Endodermal cell (in vitro differentiated cells): Measurements from ENCODE around the gene LIPI. TPM values are rescaled to one million over a fixed set of nuclear protein-coding genes. Genes with fewer than 3 reads are reported as not detected.
"Not testable (repeated sequence)": the region's sequence is repeated elsewhere in the genome, so short reads cannot be mapped to it uniquely, and the experiment has no call there.

Experiments
- DNase-seq: peaks from one replicate; pipeline ENCODE4 v3.0.0-alpha.2; 2017
- H3K27ac ChIP-seq: 2 replicates; pipeline ENCODE4 v1.5.1; 2013; ENCODE audit warnings: mild to moderate bottlenecking, low read depth, low read length, moderate library complexity
- H3K27me3 ChIP-seq: 2 replicates; pipeline ENCODE4 v1.6.1; 2013; ENCODE audit warnings: mild to moderate bottlenecking, low read length, moderate library complexity; ENCODE audit not compliant: insufficient read depth, control insufficient read depth, poor library complexity, severe bottlenecking
- H3K36me3 ChIP-seq: 2 replicates; pipeline ENCODE4 v1.7.0; 2013; ENCODE audit warnings: mild to moderate bottlenecking, low read length, moderate library complexity; ENCODE audit not compliant: control insufficient read depth, insufficient read depth
- H3K4me1 ChIP-seq: one replicate; pipeline ENCODE4 v1.7.0; 2013; ENCODE audit warnings: low read length; ENCODE audit not compliant: control insufficient read depth, insufficient read depth
- H3K4me3 ChIP-seq: 2 replicates; pipeline ENCODE4 v1.5.1; 2013; ENCODE audit warnings: mild to moderate bottlenecking, low read length, moderate library complexity
- H3K9ac ChIP-seq: 2 replicates; pipeline ENCODE4 v1.6.1; 2013; ENCODE audit warnings: mild to moderate bottlenecking, low read length, moderate library complexity; ENCODE audit not compliant: poor library complexity, severe bottlenecking; ENCODE audit errors: extremely low read depth
- H3K9me3 ChIP-seq: 2 replicates; pipeline ENCODE4 v1.6.1; 2013; ENCODE audit warnings: mild to moderate bottlenecking, low read length, moderate library complexity; ENCODE audit not compliant: control insufficient read depth
- H3K27ac Mint-ChIP-seq: 2 replicates; pipeline ENCODE4 v1.8.0; 2020; ENCODE audit warnings: mixed read lengths
- H3K27me3 Mint-ChIP-seq: 2 replicates; pipeline ENCODE4 v1.8.0; 2021; ENCODE audit warnings: mild to moderate bottlenecking, mixed read lengths; ENCODE audit not compliant: insufficient read depth
- H3K36me3 Mint-ChIP-seq: 2 replicates; pipeline ENCODE4 v1.8.0; 2020; ENCODE audit warnings: low read depth, mixed read lengths
- H3K4me1 Mint-ChIP-seq: 2 replicates; pipeline ENCODE4 v1.8.0; 2020; ENCODE audit warnings: mixed read lengths
- H3K4me3 Mint-ChIP-seq: 2 replicates; pipeline ENCODE4 v1.8.0; 2020; ENCODE audit warnings: mild to moderate bottlenecking, moderate library complexity, mixed read lengths
- H3K9me3 Mint-ChIP-seq: 2 replicates; pipeline ENCODE4 v1.8.0; 2020; ENCODE audit warnings: mild to moderate bottlenecking, mixed read lengths
- WGBS, 2 experiments: methylation state at CpG; one replicate each; pipeline versions ENCODE4 v1.1.5 to v1.1.7; 2013; ENCODE audit warnings: missing lambda C conversion rate in 2 of 2, mixed read lengths in 1 of 2; ENCODE audit not compliant: insufficient coverage in 1 of 2, insufficient read length in 1 of 2; 5-methylcytosine and 5-hydroxymethylcytosine counted together
- total RNA-seq, 2 donors: library from RNA; stranded (reverse); fragmentation: NEBNext Ultra II Directional in 1 of 2; extraction: Animal tissue kit (Norgen Biotek cat#: 25700) in 1 of 2; gene quantifications; 2 replicates in 1 of 2; 3 replicates in 1 of 2; pipeline ENCODE4 v1.2.1, GENCODE V29; 2021
- TF ChIP-seq, protein P1 (sequence below): fragments of 200-600 bp; sonication (generic); conservative IDR thresholded peaks from 2 replicates; pipeline ENCODE4 v1.5.0; 2021; ENCODE audit warnings: antibody characterized with exemption, mild to moderate bottlenecking

LIPI gene
- total RNA-seq, 2 donors from 2014 or later: not detected

DNA sequence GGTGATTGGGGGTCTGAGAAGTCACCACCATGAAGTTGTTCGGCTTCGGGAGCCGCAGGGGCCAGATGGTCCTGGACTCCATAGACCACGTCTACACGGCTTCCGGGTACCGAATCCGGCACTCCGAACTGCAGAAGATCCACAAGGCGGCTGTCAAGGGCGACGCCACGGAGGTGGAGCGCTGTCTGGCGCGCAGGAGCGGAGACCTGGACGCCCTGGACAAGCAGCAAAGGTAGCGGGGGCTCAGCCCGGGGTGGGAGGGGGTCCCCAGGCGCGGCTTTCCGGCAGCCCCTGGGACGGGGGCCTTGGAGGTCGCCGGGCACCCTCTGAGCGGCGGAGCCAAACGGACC is 146.5 kb downstream of the LIPI start:
- no peaks in the 10 kb centered on the region for H3K4me1 Mint-ChIP-seq
- H3K4me3 Mint-ChIP-seq: no peak overlapping the region

DNA sequence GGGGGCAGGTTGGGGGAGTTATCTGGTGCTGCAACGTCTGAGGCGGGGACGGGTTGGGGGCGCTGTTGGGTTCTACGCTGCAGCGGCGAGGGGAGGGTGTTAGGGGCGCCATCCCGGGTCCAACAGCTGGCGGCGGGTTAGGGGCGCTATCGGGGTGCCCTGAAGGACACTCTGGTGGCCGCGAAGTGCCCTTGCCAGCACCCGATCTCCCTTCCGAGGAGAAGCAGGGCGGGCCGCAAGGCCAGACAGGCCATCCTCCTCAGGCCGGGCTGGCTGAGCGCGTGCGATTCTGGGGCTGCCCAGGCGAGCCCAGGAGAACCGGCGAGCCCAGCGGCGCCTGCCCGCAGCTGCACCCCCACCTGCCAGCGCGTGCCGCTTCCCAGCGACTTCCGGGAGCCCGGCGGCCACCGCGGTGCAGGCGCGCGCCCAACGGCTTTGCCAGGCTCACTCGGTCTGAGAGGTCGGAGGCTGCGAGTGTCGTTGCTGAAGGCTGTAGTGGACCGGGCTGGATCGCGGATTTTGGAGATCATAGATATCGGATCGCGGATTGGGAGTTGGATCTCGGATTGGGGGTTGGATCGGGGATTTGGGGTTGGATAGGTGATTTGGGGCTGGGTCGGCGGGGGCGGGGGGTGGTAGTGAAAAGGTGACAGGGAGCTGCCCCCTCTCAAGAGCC is 147.0 kb downstream of the LIPI start:
- WGBS, 2 experiments: 95 to 96% methylated on average over 32 to 57 of the region's 57 CpGs
- H3K4me3 ChIP-seq, H3K27ac Mint-ChIP-seq, H3K36me3 Mint-ChIP-seq, H3K4me3 Mint-ChIP-seq, H3K27ac ChIP-seq, H3K4me1 Mint-ChIP-seq, DNase-seq, H3K9ac ChIP-seq, H3K36me3 ChIP-seq, H3K27me3 Mint-ChIP-seq, H3K9me3 ChIP-seq, H3K4me1 ChIP-seq, H3K27me3 ChIP-seq: not testable (repeated sequence)
- H3K9me3 Mint-ChIP-seq: peaks cover 28% of the 10 kb centered on the region

More for the DNA sequence above, 146.5 kb downstream of the LIPI start:
- TF ChIP-seq, protein P1, sequence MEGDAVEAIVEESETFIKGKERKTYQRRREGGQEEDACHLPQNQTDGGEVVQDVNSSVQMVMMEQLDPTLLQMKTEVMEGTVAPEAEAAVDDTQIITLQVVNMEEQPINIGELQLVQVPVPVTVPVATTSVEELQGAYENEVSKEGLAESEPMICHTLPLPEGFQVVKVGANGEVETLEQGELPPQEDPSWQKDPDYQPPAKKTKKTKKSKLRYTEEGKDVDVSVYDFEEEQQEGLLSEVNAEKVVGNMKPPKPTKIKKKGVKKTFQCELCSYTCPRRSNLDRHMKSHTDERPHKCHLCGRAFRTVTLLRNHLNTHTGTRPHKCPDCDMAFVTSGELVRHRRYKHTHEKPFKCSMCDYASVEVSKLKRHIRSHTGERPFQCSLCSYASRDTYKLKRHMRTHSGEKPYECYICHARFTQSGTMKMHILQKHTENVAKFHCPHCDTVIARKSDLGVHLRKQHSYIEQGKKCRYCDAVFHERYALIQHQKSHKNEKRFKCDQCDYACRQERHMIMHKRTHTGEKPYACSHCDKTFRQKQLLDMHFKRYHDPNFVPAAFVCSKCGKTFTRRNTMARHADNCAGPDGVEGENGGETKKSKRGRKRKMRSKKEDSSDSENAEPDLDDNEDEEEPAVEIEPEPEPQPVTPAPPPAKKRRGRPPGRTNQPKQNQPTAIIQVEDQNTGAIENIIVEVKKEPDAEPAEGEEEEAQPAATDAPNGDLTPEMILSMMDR: no peak
- Histone ChIP-seq H3K9ac (no peak overlapping the region), H3K36me3 (no peaks in the 10 kb centered on the region), H3K27ac (no peak overlapping the region), H3K9me3 (no peaks in the 10 kb centered on the region), H3K4me1 (no peaks in the 10 kb centered on the region), H3K4me3 (no peak overlapping the region), H3K27me3 (no peaks in the 10 kb centered on the region)
- Mint-ChIP-seq H3K9me3 (peaks cover 26% of the 10 kb centered on the region), H3K27me3 (no peaks in the 10 kb centered on the region), H3K36me3 (no peaks in the 10 kb centered on the region), H3K27ac (no peak overlapping the region)
- WGBS, 2 experiments: 96 to 97% methylated on average over 12 to 29 of the region's 29 CpGs
- no peak for DNase-seq

DNA sequence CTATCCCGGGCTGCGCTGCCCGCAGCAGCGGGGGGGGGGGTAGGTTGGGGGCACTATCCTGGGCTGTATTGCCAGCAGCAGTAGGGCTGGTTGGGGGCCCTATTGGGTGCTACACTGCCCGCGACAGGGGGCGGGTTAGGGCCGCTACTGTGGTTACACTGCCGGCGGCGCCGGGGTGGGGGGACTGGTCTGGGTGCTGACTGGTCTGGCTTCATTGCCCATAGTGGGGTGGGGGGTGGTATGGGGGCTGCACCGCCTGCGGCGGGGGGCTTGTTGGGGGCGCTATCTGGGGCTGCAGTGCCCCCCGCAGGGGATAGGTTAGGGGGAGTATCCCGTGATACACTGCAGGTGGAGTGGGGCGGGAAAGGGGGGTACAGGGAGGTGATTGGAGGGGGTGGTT is 148.1 kb downstream of the LIPI start:
- 97% methylated on average over 7 of the region's 19 CpGs; no CpG with 5 or more reads in 1 of the 2 experiments for WGBS, 2 experiments
- not testable (repeated sequence) for H3K36me3 Mint-ChIP-seq, H3K36me3 ChIP-seq, H3K27me3 ChIP-seq, H3K27me3 Mint-ChIP-seq, H3K4me1 ChIP-seq, H3K9me3 ChIP-seq, H3K4me1 Mint-ChIP-seq, H3K4me3 ChIP-seq, H3K27ac ChIP-seq, H3K27ac Mint-ChIP-seq, DNase-seq, H3K4me3 Mint-ChIP-seq, H3K9ac ChIP-seq
- peaks cover 36% of the 10 kb centered on the region for H3K9me3 Mint-ChIP-seq

DNA sequence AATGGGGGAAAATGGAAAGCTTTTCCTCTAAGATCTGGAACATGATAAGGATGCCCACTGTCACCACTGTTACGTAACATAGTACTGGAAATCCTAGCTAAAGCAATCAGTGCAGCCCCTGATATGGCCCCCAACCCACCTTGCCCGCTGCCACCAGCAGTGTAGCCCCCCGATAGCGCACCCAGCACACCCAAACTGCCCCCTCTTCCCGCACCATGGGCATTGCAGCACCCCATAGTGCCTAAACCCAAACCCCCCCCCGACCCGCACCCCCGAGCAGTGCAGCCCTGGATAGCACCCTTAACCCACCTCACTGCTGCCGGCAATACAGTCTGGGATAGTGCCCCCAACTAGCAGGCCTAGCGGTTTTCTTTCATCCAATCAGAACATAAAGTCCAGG is 148.9 kb downstream of the LIPI start:
- H3K27me3 ChIP-seq, H3K9ac ChIP-seq, H3K36me3 ChIP-seq, H3K4me3 ChIP-seq, H3K27me3 Mint-ChIP-seq, H3K36me3 Mint-ChIP-seq, DNase-seq, H3K9me3 ChIP-seq, H3K27ac Mint-ChIP-seq, H3K4me1 ChIP-seq, H3K4me3 Mint-ChIP-seq, H3K4me1 Mint-ChIP-seq, H3K27ac ChIP-seq: not testable (repeated sequence)
- peaks cover 39% of the 10 kb centered on the region for H3K9me3 Mint-ChIP-seq
- 83 to 94% methylated on average over 1 to 10 of the region's 10 CpGs for WGBS, 2 experiments

DNA sequence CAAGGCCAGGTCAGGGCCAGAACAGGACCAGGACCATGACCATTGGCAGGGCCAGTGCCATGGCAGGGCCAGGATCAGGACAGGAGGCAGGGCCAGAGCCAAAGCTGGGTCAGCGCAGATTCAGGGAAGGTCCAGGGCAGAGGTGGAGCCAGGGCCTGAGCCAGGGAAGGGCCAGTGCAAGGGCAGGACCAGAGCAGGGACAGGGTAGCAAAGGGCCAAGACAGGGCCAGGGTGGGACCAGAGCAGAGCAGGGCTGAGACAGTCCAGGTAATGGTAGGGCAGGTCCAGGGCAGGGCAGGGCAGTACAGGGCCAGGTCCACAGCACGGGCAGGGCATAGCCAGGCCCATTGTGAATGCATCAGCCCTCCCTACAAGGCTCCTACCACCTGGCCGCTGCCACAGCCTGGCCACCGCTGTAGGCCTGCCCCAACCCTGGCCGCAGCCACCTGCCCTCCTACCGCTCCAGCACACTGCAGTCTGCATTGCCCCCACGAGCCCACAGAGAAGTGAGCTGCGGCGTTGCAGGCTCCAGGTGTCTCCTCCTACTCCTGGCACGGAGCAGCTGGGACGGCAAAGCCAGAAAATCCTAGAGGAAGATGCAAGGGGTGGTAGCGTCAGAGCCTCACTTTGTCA is 151.6 kb downstream of the LIPI start:
- H3K4me1 Mint-ChIP-seq, H3K4me3 Mint-ChIP-seq, H3K27ac Mint-ChIP-seq, H3K27ac ChIP-seq, H3K36me3 ChIP-seq, H3K9ac ChIP-seq, H3K27me3 Mint-ChIP-seq, H3K4me3 ChIP-seq, H3K4me1 ChIP-seq, H3K9me3 ChIP-seq, H3K36me3 Mint-ChIP-seq, H3K27me3 ChIP-seq: not testable (repeated sequence)
- peaks cover 53% of the 10 kb centered on the region for H3K9me3 Mint-ChIP-seq
- peak; percentile 41 for DNase-seq
- 92 to 100% methylated on average over 4 to 10 of the region's 12 CpGs for WGBS, 2 experiments
